Esophagus mucosa (tissue), 1 donor: ENCODE results near the gene MFGE8. TPM values are rescaled to one million over a fixed set of nuclear protein-coding genes. Genes with fewer than 3 reads are reported as not detected.
"Not testable (repeated sequence)": the region's sequence is repeated elsewhere in the genome, so short reads cannot be mapped to it uniquely, and the experiment has no call there.

Experiments
- ATAC-seq: fragments of 200-7000 bp; cut with Tn5 transposase; one replicate; pipeline ENCODE4 v1.9.1; 2020
- total RNA-seq: library from RNA; stranded (reverse); gene quantifications from one replicate; pipeline ENCODE4 v1.2.4, GENCODE V29; 2023
- donor health status: DM: yes; HTN: yes; CAD: no.

MFGE8 gene, protein sequence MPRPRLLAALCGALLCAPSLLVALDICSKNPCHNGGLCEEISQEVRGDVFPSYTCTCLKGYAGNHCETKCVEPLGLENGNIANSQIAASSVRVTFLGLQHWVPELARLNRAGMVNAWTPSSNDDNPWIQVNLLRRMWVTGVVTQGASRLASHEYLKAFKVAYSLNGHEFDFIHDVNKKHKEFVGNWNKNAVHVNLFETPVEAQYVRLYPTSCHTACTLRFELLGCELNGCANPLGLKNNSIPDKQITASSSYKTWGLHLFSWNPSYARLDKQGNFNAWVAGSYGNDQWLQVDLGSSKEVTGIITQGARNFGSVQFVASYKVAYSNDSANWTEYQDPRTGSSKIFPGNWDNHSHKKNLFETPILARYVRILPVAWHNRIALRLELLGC
- total RNA-seq = 43.8 TPM

DNA sequence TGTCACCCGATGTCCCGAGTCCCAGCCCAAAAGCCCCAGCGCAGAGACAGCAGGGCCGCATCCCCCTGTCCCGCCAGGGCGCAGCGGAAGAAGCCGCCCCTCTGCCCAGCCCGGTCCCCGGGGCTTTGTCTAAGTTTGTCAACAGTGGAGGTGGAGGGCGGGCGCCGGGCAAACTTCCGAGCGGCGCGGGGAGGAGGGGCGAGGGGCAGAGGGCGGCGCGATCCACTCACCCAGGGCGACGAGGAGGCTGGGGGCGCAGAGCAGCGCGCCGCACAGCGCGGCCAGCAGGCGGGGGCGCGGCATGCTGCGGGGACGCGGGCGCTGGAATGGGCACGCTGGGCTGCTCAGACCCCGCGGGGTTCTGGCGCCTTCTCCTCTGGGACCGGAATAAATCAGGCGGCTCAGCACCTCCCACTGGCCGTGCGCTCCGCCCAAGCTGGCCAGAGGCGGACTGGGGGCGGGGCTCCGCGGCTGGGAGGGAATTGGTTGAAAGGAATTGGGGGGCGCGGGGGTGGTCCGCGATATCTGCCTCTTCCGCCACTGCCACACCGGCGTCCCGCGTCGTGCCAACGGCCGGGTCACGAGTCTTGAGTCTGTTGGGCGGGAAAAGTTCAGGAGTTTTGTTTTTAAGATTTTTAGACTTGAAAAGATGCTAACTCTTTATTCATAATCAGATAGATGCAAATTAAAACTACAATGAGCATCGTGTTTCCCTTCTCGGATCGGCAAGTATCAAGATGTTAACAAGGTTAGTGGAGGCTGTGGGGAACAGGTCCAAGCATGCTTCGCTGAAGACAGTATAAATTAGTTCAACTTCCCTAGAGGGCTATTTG, at the start of gene MFGE8:
Gene MFGE8, minus strand, starts transcription at position 363 of the 833 bp plus-strand sequence. Its CDS starts 60 bp downstream, at position 303.
- peak; percentile 85 for ATAC-seq

DNA sequence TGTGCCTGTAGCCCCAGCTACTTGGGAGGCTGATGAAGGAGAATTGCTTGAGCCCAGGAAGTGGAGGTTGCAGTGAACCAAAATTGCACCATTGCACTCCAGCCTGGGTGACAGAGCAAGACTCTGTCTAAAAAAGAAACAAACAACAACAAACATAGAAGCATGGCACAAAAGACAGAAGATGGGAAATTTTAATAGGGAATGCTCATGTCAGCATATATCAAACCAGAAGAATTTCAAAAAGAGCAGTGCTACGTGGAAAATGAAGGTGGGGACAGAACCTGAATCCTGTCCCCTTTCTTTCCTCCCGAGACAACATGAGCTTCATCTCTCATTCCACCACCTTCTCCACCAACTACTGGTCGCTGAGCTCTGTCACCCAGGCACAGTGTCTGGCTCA, 46.3 kb upstream of the MFGE8 start:
- ATAC-seq = no peak

DNA sequence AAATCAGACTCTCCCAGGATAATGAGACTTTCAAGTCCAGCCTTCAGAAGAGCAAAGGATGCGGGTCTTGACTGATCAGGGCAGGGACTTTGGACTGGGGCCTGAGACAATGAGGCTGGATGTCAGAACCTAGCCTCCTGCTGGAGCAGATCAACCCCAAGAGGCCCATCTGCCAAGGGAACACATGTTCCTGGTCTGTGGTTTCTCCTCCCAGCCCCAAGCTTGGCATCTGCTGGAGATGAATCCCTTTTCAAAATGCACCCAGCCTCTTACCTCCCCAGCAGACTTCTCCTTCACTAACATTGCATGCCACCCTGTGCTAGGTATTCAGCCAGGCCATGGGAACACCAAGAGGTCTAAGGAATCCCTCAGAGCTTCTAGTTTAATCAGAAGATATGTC, 43.7 kb upstream of the MFGE8 start:
- ATAC-seq = no peak

DNA sequence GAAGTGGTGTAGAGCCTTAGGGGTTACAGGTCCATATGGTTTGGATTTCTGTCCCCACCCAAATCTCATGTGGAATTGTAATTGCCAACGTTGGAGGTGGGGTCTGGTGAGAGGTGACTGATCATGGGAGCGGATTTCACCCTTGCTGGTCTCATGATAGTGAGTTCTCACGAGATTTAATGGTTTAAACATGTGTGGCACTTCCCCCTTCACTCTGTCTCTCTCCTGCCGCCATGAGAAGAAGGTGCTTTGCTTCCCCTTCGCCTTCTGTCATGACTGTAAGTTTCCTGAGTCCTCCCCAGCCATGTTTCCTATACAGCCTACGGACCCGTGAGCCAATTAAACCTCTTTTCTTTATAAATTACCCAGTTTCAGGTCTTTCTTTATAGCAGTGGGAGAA, 43.1 kb upstream of the MFGE8 start:
- ATAC-seq = no peak

DNA sequence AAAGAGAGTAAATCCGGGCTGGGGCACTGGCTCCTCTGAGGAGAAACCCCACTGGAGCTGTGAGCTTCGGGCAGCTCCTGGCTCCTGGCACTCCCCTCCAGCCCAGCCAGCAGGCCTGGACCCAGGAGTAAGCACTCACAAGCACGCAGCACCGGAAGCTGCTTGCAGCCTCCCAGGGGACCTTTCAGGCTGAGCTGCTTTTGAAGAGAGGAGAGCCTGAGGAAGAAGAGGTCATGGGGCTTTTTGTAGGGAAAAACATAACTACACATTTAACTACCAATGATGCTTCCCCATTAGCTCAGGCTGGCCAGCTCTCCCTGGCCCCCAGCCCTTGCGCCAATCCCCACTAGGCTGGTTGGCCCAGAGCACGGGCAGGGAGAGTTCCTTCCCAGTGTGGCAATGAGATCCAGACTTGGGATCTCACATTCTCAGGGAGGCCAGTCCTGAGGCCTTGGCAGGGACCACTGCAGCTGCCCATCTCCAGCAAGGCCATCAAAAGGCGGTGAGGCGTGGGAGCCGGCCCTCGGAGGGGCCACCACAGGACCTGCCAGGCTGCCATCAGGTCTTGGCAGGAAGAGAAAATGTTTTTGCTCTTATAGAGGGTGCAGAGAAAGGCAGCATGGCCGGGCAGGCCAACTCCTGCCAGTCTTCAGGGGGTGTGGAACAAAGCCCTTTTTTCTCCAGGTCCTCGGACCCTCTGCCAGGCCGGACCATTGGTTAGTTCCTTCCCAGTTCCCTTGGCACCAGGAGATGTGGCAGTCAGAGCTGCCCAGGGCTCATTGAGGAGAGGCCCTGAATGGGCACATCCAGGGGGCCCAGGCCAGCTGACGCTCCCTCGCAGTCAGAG, 41.5 kb upstream of the MFGE8 start:
- no peak for ATAC-seq

DNA sequence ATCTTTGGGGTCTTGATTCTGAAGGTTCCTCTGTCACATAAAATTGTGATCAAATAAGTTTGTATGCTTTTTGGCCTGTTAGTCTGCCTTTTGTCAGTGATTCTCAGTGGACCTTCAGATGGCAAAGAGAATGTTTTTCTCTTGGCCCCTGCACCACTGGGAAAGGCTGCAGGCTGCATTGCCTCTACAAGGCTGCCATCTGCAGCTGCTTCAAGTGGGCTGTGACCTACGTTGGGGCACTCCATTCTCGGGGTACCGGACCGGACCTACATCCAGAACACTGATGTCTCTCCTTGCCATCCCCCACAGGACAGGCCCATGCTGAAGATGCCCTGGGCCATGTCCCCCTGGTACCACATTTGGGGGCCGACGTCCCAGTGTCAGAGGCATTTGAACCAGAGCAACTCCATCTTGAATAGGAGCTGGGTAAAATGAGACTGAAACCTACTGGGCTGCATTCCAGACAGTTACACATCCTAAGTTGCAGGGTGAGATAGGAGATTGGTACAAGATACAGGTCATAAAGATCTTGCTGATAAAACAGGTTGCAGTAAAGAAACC, 37.5 kb upstream of the MFGE8 start:
- no peak for ATAC-seq

DNA sequence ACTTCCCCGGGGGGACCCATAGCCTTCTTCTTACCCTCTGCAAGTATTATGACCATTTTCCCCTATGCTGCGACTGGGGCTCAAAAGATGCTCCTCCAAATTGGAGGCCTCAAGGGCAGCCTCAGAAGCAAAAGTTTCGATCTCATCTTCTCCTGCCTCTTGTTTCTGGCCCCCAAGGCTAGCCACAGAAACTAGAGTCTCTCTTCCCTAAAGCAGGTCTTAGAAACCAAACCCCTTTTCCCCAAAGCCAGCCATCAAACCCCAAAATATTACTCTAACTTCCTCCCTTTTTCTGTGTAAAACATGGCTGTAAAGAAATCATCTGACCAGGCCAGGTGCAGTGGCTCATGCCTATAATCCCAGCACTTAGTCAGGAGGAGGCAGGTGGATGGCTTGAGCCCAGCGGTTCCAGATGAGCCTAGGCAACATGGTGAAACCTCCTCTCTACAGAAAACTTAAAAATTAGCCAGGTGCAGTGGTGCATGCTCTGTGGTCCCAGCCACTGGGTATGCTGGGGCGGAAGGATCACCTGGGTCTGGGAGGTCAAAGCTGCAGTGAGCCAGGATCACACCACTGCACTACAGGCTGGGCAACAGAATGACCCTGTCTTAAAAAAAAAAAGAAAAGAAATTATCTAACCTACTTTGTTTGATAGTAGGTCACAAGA, 36.7 kb upstream of the MFGE8 start:
- ATAC-seq = no peak

DNA sequence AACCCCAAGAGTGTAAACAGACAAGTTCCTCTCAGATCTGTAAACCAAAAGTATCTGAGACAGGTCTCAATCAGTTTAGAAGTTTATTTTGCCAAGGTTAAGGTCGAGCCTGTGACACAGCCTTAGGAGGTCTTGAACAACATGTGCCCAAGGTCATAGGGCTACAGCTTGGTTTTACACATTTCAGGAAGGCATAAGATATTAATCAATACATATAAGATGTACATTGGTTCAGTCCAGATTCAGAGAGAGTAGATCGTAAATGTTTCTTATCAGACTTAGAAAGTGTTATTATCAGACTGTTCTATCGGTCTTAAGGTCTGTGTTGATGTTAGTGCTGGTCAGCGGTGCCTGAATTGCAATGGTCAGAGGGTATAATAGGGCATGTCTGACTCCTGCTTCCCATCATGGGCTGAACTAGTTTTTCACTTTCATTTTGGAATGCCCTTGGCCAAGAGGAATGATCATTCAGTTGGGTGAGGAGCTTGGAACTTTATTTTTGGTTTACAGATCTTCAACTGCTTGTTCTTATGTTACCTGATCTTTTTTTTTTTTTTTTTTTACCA, 27.0 kb upstream of the MFGE8 start:
- no peak for ATAC-seq

DNA sequence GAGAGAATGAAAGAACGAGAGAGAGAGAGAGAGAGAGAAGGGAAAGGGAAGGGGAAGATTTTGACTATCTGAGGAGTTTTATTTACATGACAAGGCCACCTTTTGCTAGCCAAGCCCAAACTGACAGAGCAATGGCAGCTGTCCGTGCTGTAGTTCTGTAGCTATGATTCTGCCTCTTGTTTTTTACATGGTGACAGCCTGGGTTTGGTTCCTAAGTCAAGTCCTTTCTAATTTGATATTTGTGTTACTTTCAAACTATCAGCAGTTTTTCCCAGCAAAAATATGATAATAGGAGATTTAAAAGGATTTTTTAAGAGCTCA, 26.3 kb upstream of the MFGE8 start:
- ATAC-seq = no peak

DNA sequence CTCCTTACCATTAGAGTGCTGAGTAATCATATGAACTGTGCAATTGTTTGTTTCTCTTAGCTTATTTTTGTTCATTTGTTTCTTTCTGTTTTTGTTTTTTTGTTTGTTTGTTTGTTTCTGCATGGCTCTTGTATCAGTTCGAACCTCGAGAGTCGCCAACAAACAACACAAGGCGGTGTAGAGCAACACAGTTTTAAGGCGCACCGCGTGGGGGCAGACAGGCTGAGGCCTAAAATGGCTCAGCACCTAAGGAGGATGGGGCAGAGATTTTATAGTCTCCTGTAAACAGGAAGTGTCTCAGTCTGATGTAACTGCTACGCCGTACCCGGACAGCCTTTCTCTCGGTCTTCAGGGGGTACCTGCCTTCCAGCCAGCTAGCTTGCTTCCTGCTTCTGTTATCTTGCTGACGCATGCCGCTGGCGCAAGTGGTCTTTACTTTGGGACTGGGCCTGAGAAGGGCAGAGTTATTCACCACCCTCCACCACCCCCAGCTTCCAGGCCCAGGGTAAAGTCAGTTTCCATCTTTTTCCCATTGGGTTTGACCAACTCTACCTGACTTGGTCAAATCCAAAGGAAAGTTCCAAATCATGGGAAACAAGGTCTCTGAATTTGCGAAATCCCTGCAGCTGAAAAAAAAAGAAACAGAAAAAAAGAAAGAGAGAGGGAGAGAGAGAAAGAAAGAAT, 25.8 kb upstream of the MFGE8 start:
- ATAC-seq = no peak

DNA sequence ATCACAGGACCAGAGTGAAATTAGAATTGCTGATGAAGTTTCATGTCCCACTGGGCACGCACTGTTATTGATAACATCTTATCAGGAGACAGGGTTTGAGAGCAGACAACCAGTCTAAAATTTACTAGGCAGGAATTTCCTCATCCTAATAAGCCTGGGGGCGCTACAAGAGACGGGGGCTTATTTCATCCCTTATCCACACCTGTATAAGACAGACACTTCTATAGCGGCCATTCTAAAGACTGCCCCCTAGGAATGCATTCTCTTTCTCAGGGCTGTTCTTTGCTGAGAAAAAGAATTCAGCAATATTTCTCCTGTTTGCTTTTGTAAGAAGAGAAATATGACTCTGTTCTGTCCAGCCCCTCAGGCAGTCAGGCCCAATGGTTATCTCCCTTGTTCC, 21.3 kb upstream of the MFGE8 start:
- ATAC-seq = not testable (repeated sequence)

DNA sequence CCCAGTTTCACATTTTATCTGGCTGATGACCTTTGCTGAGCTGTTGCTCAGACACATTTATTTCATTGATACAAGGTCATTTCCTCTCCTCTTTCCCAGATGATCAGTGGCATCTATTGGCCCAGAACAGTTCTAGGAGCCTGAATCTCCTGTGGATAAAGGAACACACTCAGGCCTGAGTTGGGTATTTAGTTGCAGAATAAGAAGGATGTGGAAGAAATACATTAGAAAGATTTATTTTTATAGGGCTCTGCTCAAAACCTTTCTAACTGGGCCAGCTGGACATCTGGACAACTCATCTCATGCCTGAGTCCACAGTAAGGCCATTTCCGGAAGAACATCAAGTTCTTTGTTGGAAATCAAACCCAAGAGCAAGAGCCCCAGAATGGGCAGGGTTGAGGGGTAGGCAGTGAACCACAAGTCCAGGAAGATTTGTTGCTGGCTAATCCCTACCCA, 19.7 kb upstream of the MFGE8 start:
- no peak for ATAC-seq

DNA sequence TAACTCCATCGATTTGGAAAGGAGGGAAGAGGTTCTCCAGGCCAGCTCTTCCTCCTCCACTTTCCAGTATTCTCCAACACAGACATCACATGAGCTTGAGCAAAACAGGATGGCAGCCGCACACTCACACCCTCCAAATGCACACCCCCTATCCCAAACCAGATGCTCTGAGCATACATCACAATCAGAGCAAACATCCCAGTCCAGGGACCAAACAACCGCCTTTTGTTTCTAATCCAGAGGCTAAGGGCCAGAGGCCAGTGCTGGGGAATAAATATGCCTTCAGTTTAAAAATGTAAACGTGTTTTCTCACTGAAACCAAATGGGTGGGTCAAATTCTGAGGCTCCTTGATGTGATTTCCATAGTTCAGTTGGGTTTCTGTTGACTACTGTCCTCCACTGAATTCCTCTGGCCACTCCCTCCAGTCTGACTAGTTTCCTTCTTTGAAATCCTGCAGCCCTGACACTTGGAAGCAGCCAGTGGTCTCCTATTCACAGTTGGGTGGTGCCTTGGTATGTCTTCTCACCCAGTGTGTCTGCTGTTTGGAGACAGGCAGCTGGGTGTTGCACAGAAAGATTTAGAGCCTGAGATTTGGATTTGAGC, 19.2 kb upstream of the MFGE8 start:
- no peak for ATAC-seq

DNA sequence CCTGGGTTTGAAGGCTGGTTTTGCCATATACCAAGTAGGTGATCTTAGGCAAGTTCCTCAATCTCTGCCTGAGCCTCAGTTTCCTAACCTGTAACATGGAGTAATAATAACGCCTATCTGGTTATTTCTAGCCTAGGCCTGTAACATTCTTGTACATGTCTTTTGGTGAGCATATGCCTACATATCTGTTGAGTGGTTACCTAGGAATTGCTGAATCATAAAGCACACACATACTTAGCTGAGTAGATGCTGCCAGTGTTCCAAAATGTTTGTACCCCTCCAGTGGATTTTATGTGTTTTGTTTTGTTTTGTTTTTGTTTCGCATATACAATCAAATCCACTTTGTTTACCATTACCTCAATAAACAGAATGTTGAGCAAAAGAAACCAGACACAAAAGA, 17.4 kb upstream of the MFGE8 start:
- ATAC-seq = no peak

DNA sequence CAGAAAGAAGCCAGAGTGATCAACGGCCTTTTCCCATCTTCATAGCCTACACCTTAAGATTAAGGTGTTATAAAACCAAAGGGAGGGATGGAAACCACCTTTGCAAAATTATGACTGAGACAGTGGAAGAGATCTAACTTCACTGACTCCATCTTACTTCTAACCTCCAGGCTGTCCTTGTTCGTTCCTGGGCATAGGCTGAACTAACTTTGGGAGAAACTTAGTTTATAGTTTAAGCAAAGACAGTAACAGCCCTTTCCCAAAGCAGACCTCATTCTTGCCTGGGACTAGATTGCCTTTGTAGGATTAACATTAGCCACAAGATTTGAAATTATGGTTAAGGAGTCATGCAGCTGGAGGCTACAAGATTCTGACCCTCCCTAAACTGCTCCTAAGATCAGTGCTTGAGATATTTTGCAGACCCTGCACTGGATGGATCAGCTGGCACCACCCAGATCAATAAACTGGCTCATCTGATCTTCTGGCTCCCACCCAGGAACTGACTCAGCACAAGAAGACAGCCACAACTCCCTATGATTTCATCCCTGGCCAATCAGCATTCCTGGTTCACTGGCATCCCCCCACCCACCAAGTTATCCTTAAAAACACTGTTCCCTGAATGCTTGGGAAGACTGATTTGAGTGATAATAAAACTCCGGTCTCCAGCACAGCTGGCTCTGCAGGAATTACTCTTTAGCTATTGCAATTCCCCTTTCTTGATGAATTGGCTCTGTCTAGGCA, 16.3 kb upstream of the MFGE8 start:
- not testable (repeated sequence) for ATAC-seq

DNA sequence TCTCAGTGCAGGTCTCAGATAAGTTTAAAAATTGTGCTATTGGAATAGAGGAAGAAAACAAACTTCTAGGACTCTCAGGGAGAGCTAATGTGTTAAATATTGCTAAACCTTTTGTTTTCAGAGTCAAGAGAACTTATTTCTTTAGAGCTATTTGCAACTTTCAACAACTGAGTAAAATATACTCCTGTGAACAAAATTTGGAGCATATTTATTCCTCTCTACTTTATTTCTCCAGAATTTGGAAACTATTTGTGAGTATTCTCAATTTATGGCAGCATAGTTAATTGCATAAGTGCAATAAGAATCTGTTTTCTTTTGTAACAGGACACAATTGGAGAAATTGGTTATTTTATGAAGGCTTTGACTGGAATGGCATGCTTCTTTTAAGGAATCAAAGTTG, 15.0 kb upstream of the MFGE8 start:
- ATAC-seq = not testable (repeated sequence)

DNA sequence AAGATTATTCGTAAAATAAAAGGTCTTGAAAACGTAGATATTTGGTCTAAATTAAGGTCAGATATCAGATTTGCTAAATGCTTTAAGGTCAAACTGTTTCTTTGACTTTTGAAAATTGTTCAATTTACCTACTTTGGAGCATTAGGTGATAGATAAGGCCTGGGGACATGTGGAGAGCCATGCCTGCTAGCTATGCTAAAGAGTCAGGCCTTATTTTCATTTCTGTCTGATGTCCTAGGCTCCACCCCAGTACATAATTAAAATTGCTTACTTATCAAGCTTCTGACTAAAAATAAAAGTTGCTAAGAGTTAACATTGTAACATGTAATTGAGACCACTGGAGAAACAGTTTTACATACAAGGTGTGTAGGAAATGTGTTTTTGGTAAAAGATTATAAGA, 12.5 kb upstream of the MFGE8 start:
- ATAC-seq = not testable (repeated sequence)

DNA sequence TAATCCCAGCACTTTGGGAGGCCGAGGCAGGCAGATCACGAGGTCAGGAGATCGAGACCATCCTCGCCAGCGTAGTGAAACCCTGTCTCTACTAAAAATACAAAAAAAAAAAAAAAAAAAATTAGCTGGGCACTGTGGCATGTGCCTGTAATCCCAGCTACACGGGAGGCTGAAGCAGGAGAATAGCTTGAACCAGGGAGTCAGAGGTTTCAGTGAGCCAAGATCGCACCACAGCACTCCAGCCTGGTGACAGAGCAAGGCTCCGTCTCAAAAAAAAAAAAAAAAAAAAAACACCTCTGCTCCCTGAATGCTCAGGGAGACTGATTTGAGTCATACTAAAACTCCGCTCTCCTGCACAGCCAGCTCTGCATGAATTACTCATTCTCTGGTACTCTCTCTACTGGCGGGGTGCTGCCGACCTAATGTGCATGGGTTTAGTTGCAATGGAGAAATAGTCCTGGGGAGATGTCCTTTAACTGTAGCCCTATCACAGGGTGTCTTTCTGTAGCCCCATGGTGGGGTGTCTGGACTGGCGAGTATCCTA, 7.8 kb upstream of the MFGE8 start:
- peak; percentile 82 for ATAC-seq

DNA sequence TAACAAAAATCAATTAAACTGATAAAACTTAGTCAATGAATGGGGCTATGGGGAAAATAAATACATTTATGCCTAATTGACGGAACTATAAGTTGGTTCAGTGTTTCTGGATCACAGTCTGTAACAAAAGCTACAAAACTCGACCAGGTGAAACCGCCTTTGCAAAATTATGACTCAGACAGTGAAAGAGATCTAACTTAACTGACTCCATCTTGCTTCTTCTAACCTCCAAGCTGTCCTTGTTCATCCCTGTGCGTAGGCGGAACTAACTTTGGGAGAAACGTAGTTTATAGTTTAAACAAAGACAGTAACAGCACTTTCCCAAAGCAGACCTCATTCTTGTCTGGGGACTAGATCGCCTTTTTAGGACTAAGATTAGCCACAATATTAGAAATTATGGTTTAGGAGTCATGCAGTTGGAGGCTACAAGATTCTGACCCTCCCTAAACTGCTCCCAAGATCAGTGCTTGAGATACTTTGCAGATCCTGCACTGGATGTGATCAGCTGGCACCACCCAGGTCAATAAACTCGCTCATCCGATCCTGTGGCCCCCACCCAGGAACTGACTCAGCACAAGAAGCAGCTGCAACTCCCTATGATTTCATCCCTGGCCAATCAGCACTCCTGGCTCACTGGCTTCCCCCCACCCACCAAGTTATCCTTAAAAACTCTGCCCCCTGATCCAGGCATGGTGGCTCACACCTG, 7.2 kb upstream of the MFGE8 start:
- peak; percentile 22 for ATAC-seq
